GM21576 (cell line): Measurements from ENCODE around the gene HPS1.

Experiments
- ATAC-seq: cut with Tn5 transposase; IDR thresholded peaks from one replicate; pipeline ENCODE4 v1.9.1; 2021; ENCODE audit warnings: mild to moderate bottlenecking, moderate library complexity; ENCODE audit not compliant: unreplicated experiment

HPS1 gene

DNA sequence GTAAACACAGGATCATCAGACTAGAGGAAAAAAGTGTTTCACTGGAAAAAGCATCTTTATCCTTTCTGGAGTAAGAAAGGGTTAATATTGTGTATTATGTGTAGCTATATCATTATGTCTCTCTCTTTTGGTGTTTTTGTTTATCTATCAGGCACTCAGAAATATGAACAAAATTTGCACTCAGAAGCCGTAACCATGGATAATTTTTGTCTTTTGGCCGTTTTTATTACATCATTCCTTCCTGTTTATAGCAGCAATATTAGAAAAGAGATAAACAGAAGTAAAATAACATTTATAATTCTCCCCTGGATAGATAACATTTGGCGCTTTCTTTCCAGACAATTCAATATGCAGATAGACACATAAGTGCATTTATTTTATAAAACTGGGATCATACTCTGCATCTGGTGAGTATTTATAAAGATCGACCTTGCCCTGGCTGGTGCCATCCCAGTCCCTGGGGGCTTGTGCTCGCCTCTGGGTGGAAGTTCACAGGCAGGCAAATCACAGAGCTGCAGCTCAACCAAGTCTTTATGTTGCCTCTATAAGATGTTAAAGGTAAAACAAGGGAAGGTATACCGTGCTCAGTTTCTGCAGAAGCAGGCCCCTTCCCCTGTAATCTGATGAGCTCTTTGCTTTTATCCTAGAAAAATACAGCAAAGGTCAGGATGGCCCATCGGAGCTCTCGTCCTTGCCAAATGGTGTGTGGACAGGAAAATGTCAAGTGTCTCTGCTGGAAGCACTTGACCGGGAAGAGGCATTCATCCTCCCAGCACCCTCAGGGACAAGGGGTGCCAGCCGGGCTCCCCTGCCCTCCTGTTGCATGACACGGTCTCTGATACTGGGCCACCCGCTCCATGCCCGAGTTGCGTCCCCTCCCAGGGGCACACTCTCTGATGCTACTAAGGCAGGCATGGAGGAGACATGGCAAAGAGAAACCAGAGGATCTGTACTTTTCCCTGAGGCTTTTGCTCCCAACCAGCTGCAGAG, 75.6 kb downstream of the HPS1 start:
- no peak for ATAC-seq

DNA sequence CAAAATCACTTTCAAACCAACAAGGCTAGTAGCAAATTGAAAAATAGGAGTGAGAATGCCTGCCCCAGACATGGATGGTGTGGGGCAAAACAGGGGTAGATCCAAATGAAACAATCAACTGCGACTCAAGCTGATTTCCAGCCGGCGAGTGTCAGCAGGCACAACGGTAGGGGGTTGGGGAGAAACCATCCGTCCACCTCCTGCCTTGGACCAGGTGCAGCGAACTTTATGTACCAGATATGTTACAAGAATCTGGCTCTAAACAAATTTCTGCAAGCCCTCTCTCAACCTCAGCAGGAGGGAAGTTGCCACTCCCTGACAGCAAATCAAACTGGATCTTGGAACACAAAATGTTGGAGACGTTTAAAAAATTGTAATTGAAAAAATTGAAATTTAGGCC, 76.9 kb downstream of the HPS1 start:
- no peak for ATAC-seq

DNA sequence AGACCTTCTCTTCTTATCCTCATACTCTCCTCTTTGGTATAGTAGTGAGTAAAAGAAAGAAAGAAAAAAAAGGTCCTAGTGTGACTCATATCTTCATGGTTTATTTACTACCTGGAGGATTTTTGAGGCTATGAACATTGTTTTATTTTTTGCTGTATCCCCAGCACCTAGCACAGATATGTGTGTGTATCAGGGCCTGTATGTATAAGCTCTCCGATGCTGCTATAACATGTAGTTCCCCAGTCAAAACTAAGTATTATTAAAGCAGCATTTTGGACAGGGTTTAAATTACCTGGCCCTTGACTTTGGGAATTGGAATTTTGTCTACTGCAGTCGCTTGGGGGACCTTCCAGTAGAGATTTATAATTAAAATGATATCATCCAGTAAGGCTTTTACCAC, 78.1 kb downstream of the HPS1 start:
- ATAC-seq = no peak

DNA sequence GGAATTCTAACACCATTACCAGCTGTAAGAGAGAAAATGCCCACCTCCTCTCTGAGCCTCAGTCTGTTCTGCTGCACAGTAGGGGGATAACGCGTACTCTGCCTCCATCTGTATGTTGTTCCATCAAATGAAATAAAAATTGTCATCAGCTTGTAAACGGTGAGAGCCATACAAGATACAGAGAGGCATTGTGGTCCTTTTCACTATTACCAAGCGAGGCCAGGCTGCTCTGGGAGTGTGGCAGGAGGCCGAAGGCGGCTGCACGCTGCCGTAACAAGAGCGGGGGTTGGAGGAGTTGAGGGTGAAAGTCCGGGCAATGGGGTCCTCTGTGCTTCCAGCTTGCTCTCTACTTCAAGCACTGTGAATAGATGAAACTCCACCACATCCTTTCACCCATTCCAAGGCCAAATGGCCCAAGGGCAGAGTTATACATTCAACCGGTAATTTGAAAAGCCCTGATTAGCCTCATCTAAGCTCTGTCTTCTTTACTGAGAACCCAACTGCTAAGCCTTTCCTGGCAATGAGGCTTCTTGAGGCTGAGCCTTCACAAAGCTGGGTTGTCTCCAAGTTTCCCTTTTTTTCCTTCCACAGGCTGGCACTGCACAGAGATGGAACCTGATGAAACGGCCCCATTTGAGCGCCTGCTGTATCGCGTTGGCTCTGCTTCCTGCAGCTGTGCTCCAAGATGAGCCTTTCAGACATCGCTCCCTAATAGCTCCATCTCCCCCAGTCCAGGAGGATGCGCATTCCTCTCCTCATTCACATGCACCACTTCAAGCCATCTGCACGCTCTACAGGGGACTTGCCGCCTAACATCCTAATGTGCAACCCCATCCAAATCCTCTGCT, 78.9 kb downstream of the HPS1 start:
- ATAC-seq = no peak
